CD4-positive, alpha-beta T cell (primary cell): ENCODE measurements around the gene FASTK. TPM values are rescaled to one million over a fixed set of nuclear protein-coding genes. Genes with fewer than 3 reads are reported as not detected.
A peak's percentile ranks its signal among the peaks of the same experiment; 100 is the strongest.

Experiments
- ATAC-seq: fragments of 200-7000 bp; cut with Tn5 transposase; one replicate; pipeline ENCODE4 v1.10.0; 2022; ENCODE audit warnings: mild to moderate bottlenecking; ENCODE audit not compliant: poor library complexity
- CTCF ChIA-PET: fragments of 350-600 bp; sonication (Branson Sonifier 250); formaldehyde crosslinking; loops from one replicate; lab custom pipeline; 2021; ENCODE audit warnings: antibody characterized with exemption, inconsistent platforms; lab: Charles Lee
- POLR2A ChIA-PET: fragments of 350-600 bp; sonication (Branson Sonifier 250); formaldehyde crosslinking; loops from one replicate; lab custom pipeline; 2021; ENCODE audit warnings: antibody characterized with exemption, inconsistent platforms; lab: Charles Lee
- DNase-seq, 14 experiments: peaks; one replicate each; pipeline ENCODE4 v3.0.0-alpha.2; 2013 to 2020; ENCODE audit warnings: mixed read lengths in 2 of 14
- H3K27ac ChIP-seq, 2 donors: one replicate each; pipeline versions ENCODE4 v1.5.1 to v1.7.0; 2013; ENCODE audit warnings: low read length in 2 of 2, low read depth in 1 of 2, mild to moderate bottlenecking in 1 of 2
- H3K27me3 ChIP-seq, 2 experiments: 1 replicate in 1 of 2; 2 replicates in 1 of 2; pipeline versions ENCODE4 v1.6.1 to v1.7.0; 2013; ENCODE audit warnings: low read length in 2 of 2, control low read depth in 1 of 2, mild to moderate bottlenecking in 1 of 2, moderate library complexity in 1 of 2; ENCODE audit not compliant: insufficient read depth in 2 of 2, control insufficient read depth in 1 of 2
- H3K36me3 ChIP-seq: one replicate; pipeline ENCODE4 v1.6.1; 2013; ENCODE audit warnings: low read length, control low read depth; ENCODE audit not compliant: insufficient read depth
- H3K4me1 ChIP-seq: one replicate; pipeline ENCODE4 v1.6.1; 2013; ENCODE audit warnings: low read length, control low read depth; ENCODE audit not compliant: insufficient read depth
- H3K4me3 ChIP-seq: one replicate; pipeline ENCODE4 v1.5.1; 2013; ENCODE audit warnings: mild to moderate bottlenecking, low read length, moderate library complexity
- H3K9me3 ChIP-seq, 2 experiments: 1 replicate in 1 of 2; 2 replicates in 1 of 2; pipeline versions ENCODE4 v1.6.1 to v1.7.0; 2013; ENCODE audit warnings: low read length in 2 of 2, mild to moderate bottlenecking in 2 of 2, control low read depth in 1 of 2, moderate library complexity in 1 of 2; ENCODE audit not compliant: control insufficient read depth in 1 of 2, insufficient read depth in 1 of 2
- H3K27ac Mint-ChIP-seq: one replicate; pipeline ENCODE4 v1.8.0; 2020; ENCODE audit warnings: mixed read lengths
- H3K27me3 Mint-ChIP-seq: one replicate; pipeline ENCODE4 v1.8.0; 2021; ENCODE audit warnings: mixed read lengths
- H3K36me3 Mint-ChIP-seq: one replicate; pipeline ENCODE4 v1.8.0; 2021; ENCODE audit warnings: low read depth, mixed read lengths
- H3K4me1 Mint-ChIP-seq: one replicate; pipeline ENCODE4 v1.8.0; 2021; ENCODE audit warnings: low read depth, mixed read lengths
- H3K4me3 Mint-ChIP-seq: one replicate; pipeline ENCODE4 v1.8.0; 2020; ENCODE audit warnings: mild to moderate bottlenecking, mixed read lengths
- H3K9me3 Mint-ChIP-seq: one replicate; pipeline ENCODE4 v1.8.0; 2020; ENCODE audit warnings: mixed read lengths
- intact Hi-C, 2 experiments: fragments of 100-400 bp; cut with DNase I in 1 of 2; cut with micrococcal nuclease in 1 of 2; formaldehyde crosslinking; loops; one replicate each; pipeline versions ENCODE4 v1.15.1 to v1.9.0; 2023 to 2025; cut with DNase I, micrococcal nuclease
- total RNA-seq, 174 experiments: library from RNA in 2 of 174; stranded (reverse) in 2 of 174; gene quantifications; one replicate each; pipeline ENCODE4 v1.2.3 and lab custom pipeline; 2021 to 2026
- TF ChIP-seq, protein P1 (sequence below): fragments of 200-600 bp; IDR thresholded peaks from one replicate; pipeline ENCODE4 v1.8.0; 2022; ENCODE audit warnings: antibody characterized with exemption, mild to moderate bottlenecking

Gene FASTK
- total RNA-seq, 2 experiments from 2014 or later, result 82.2 to 84.2 TPM

GRCh38 chr7:151063212-151063561, 17.4 kb downstream of the FASTK start:
- DNase-seq, result no peak
- Histone ChIP-seq H3K36me3 (peaks cover 41% of the 10 kb centered on the region), H3K4me3 (no peak overlapping the region), H3K9me3 (no peaks in the 10 kb centered on the region), H3K27me3 (no peaks in the 10 kb centered on the region), H3K27ac (no peak overlapping the region), H3K4me1 (peaks cover 31% of the 10 kb centered on the region)
- intact Hi-C loops, result no loop called here
- CTCF ChIA-PET, result no interaction called here
- no peak for ATAC-seq
- Mint-ChIP-seq H3K4me3 (no peak overlapping the region), H3K4me1 (peaks cover 24% of the 10 kb centered on the region), H3K27me3 (no peaks in the 10 kb centered on the region), H3K9me3 (no peaks in the 10 kb centered on the region), H3K27ac (no peak overlapping the region), H3K36me3 (peaks cover 36% of the 10 kb centered on the region)
- POLR2A ChIA-PET, result interaction anchor here (0.7 kb wide), 1 partner anchor 44 kb away, joined by 5 read pairs; no protein-coding TSS in a partner anchor
- TF ChIP-seq, protein P1, sequence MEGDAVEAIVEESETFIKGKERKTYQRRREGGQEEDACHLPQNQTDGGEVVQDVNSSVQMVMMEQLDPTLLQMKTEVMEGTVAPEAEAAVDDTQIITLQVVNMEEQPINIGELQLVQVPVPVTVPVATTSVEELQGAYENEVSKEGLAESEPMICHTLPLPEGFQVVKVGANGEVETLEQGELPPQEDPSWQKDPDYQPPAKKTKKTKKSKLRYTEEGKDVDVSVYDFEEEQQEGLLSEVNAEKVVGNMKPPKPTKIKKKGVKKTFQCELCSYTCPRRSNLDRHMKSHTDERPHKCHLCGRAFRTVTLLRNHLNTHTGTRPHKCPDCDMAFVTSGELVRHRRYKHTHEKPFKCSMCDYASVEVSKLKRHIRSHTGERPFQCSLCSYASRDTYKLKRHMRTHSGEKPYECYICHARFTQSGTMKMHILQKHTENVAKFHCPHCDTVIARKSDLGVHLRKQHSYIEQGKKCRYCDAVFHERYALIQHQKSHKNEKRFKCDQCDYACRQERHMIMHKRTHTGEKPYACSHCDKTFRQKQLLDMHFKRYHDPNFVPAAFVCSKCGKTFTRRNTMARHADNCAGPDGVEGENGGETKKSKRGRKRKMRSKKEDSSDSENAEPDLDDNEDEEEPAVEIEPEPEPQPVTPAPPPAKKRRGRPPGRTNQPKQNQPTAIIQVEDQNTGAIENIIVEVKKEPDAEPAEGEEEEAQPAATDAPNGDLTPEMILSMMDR, result no peak

DNA sequence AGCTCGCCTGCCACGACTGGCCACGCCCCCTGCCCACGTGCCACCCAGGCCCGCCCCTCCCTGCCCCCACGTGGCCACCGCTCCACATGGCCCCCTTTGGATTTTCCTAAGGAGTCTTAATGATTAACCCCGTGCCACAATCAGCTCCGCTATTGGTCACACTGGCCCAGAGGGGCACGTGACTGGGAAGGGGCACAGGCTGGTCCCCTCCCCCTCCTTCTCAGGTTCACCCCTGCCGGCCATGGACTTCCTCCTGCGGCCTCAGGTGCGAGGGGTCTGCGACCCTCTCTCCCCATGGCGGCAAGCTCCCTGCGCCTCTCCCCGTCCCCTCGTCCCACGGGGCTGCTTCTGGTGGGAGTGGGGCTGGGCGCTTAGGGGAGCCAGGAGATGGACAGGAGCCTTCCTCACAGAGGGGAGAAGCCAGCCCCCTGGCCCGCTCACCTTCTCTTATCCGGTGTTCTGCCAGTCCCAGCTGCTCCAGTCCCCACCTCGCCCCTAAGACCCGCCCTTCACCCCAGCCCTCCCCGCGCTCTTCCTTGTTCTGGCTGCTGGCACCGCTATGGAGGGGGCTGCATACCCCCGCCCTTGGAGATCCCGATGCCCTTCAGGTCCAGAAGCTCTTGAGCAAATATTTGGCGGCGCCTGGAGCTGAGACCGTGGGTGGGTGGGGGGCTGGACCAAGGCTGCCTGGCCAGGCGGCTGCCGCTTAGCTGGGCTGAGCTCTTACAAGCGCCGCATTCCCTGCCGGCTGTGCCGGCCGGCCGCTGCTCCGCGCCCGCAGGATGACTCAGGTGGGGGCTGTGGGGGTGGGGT, 18.0 kb downstream of the FASTK start:
- no peaks in the 10 kb centered on the region for H3K9me3 Mint-ChIP-seq
- Histone ChIP-seq H3K4me3 (no peak overlapping the region), H3K27me3 (no peaks in the 10 kb centered on the region), H3K27ac (no peak overlapping the region), H3K9me3 (no peaks in the 10 kb centered on the region), H3K36me3 (peaks cover 35% of the 10 kb centered on the region), H3K4me1 (peaks cover 33% of the 10 kb centered on the region)
- ChIA-PET CTCF (no interaction called here), POLR2A (interaction anchor here (0.7 kb wide), 1 partner anchor 44 kb away, joined by 5 read pairs; no protein-coding TSS in a partner anchor)
- no peak overlapping the region for H3K4me3 Mint-ChIP-seq
- peaks cover 30% of the 10 kb centered on the region for H3K4me1 Mint-ChIP-seq
- no peak overlapping the region for H3K27ac Mint-ChIP-seq
- TF ChIP-seq, protein P1, result no peak
- peaks cover 30% of the 10 kb centered on the region for H3K36me3 Mint-ChIP-seq
- intact Hi-C loops, result no loop called here
- H3K27me3 Mint-ChIP-seq, result no peaks in the 10 kb centered on the region
- ATAC-seq, result no peak
- DNase-seq, result no peak

GRCh38 chr7:151062111-151062398, 18.6 kb downstream of the FASTK start:
- H3K36me3 ChIP-seq, result peaks cover 30% of the 10 kb centered on the region
- ATAC-seq, result no peak
- POLR2A ChIA-PET, result no interaction called here
- no peak overlapping the region for H3K4me3 ChIP-seq
- no peak for DNase-seq
- H3K27me3 ChIP-seq, result no peaks in the 10 kb centered on the region
- peaks cover 39% of the 10 kb centered on the region for H3K4me1 ChIP-seq
- no peak overlapping the region for H3K27ac ChIP-seq
- H3K9me3 Mint-ChIP-seq, result no peaks in the 10 kb centered on the region
- H3K4me3 Mint-ChIP-seq, result peak overlapping the region; percentile 80
- CTCF ChIA-PET, result no interaction called here
- H3K27me3 Mint-ChIP-seq, result no peaks in the 10 kb centered on the region
- TF ChIP-seq, protein P1, result no peak
- H3K27ac Mint-ChIP-seq, result no peak overlapping the region
- no peaks in the 10 kb centered on the region for H3K9me3 ChIP-seq
- H3K36me3 Mint-ChIP-seq, result peaks cover 25% of the 10 kb centered on the region
- intact Hi-C loops, result no loop called here
- peaks cover 35% of the 10 kb centered on the region for H3K4me1 Mint-ChIP-seq
